ENCODE results near the gene FBXO36. TPM values are rescaled to one million over a fixed set of nuclear protein-coding genes. Genes with fewer than 3 reads are reported as not detected.

FBXO36 gene
- total and polyA plus RNA-seq, 2 of the 4 experiments (the other 2 are of a cell fraction), result 1.3 to 2.2 TPM

GRCh38 chr2:230050136-230050535, 127.8 kb downstream of the FBXO36 start:
- no peak overlapping the region for H3K27ac ChIP-seq (ENCODE audit: insufficient read depth, low read length)
- in situ Hi-C loops (cut with MboI; ENCODE audit: low sequenced_read_pairs) (no loop called here), dilution Hi-C loops (cut with HindIII; ENCODE audit: low sequenced_read_pairs, unreplicated experiment) (no loop called here), intact Hi-C loops (cut with micrococcal nuclease) (no loop called here)
- no peak overlapping the region for H4K5ac ChIP-seq (ENCODE audit: low read depth, low read length)
- no peak overlapping the region for H2AFZ ChIP-seq (replicated peaks; ENCODE audit: low read length, poor library complexity)
- H4K20me1 ChIP-seq (ENCODE audit: insufficient read depth, low read length), result no peaks in the 10 kb centered on the region
- no peaks in the 10 kb centered on the region for H3K9me1 ChIP-seq (ENCODE audit: insufficient read depth, low read length)
- BruUV-seq (replicated peaks), result no TSS peak
- H2BK5ac ChIP-seq (ENCODE audit: low read depth, low read length, poor library complexity, severe bottlenecking), result no peak overlapping the region
- no peaks in the 10 kb centered on the region for H3K27me3 ChIP-seq (ENCODE audit: control insufficient read depth, insufficient read depth, low read length)
- H3K79me1 ChIP-seq (ENCODE audit: low read depth in 1 of 2, low read length in 2 of 2), result no peaks in the 10 kb centered on the region
- H3K4me3 ChIP-seq (ENCODE audit: insufficient read depth, low read depth, low read length), result no peak overlapping the region
- no peak overlapping the region for H2BK20ac ChIP-seq (ENCODE audit: low read depth, low read length)
- H3K4me2 ChIP-seq (ENCODE audit: low read depth, low read length), result no peak overlapping the region
- H3K18ac ChIP-seq (ENCODE audit: low read depth, low read length), result no peak overlapping the region
- H4K8ac ChIP-seq (ENCODE audit: low read depth in 2 of 2, low read length in 2 of 2), result no peak overlapping the region
- WGBS, 2 experiments (ENCODE audit: extremely low coverage in 2 of 2, insufficient read length in 1 of 2), result no CpG with 5 or more reads among the region's 3 CpGs
- no peak for TF ChIP-seq USF2 (IDR thresholded peaks at IDR 0.05; ENCODE audit: low read depth, low read length)
- H3K14ac ChIP-seq (replicated peaks; ENCODE audit: low read depth, low read length), result no peak overlapping the region
- no peak for DNase-seq
- H2AK5ac ChIP-seq (ENCODE audit: low read depth, low read length), result no peak overlapping the region
- H3K56ac ChIP-seq (ENCODE audit: extremely low read depth, insufficient read depth, low read length), result no peak overlapping the region
- ChIA-PET CTCF (interaction anchor here (1.0 to 1.9 kb wide), 2 partner anchors 11 to 17 kb away, joined by 3 to 5 read pairs; no protein-coding TSS in a partner anchor), POLR2A (ENCODE audit: unreplicated experiment) (no interaction called here)
- no peak for ATAC-seq (ENCODE audit: low read depth)
- H3K9me3 ChIP-seq (ENCODE audit: control insufficient read depth, insufficient read depth, low read length), result no peaks in the 10 kb centered on the region
- no peak overlapping the region for H3K4ac ChIP-seq (ENCODE audit: low read depth, low read length)
- 0 out of 2 replicates have a peak, but pooled peaks cover 1% of the 10 kb centered on the region for H3K4me1 ChIP-seq (ENCODE audit: control insufficient read depth, insufficient read depth, low read length)
- no peak overlapping the region for H2BK120ac ChIP-seq (ENCODE audit: low read depth, low read length)
- H3K23ac ChIP-seq (ENCODE audit: low read depth, low read length), result no peak overlapping the region
- no peak overlapping the region for H2BK15ac ChIP-seq (ENCODE audit: low read depth, low read length)
- no peak overlapping the region for H2AK9ac ChIP-seq (replicated peaks; ENCODE audit: low read depth, low read length, poor library complexity)
- H3K9ac ChIP-seq (ENCODE audit: low read depth, low read length), result no peak overlapping the region
- no peak overlapping the region for H4K91ac ChIP-seq (ENCODE audit: insufficient read depth, low read depth, low read length)
- H3K36me3 ChIP-seq (ENCODE audit: control insufficient read depth, insufficient read depth, low read length), result no peaks in the 10 kb centered on the region

Measured in IMR-90 (cell line).